ENCODE data around the gene KANSL2.

The KANSL2 gene

DNA sequence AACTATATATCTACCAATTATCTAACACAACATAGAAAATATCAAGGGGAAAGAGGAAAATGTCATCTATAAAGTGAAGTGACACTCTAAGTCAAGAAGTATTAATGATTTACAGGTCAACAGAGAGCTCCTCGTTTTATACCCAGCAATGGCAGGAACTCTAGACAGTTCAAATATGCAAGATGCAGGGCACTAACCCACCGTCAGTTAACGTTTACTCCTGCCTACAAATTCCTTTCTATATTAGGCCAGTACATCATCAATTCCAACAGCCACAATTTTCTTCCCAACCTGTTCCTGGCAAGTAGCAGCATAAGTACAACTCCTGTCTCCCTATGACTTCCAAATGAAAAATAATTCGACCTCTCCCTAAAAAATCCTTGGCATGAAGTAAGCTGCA is 9.0 kb upstream of the KANSL2 start:
- peaks cover 78% of the 10 kb centered on the region for H3K36me3 ChIP-seq (ENCODE audit: insufficient read depth, low read length)
- H2AFZ ChIP-seq (ENCODE audit: low read depth, low read length) = no peak overlapping the region
- no peak overlapping the region for H3K4me2 ChIP-seq (ENCODE audit: insufficient read depth, low read length)
- no peaks in the 10 kb centered on the region for H3K27me3 ChIP-seq (ENCODE audit: insufficient read depth, low read length, poor library complexity)
- DNase-seq (no peak), ATAC-seq (ENCODE audit: insufficient read depth, low read depth) (no peak)
- H3K79me2 ChIP-seq (ENCODE audit: insufficient read depth, low read length) = peaks cover 31% of the 10 kb centered on the region
- H3K9me3 ChIP-seq (ENCODE audit: insufficient read depth, low read length, severe bottlenecking) = no peaks in the 10 kb centered on the region
- H3K4me1 ChIP-seq (ENCODE audit: insufficient read depth, low read length) = no peaks in the 10 kb centered on the region
- no peak overlapping the region for H3K27ac ChIP-seq (ENCODE audit: low read length)
- TF ChIP-seq EZH2 (IDR thresholded peaks at IDR 0.05; ENCODE audit: borderline replicate concordance, low read depth, low read length, severe bottlenecking) = no peak
- no peak for TF ChIP-seq CTCF (IDR thresholded peaks at IDR 0.05; ENCODE audit: borderline replicate concordance, extremely low read depth, low read length, poor library complexity, severe bottlenecking)
- peaks cover 16% of the 10 kb centered on the region; the same call in 1 of the 2 replicates for H4K20me1 ChIP-seq (ENCODE audit: insufficient read depth, low read length)
- H3K4me3 ChIP-seq (ENCODE audit: low read depth in 1 of 2, low read length in 2 of 2) = no peak overlapping the region
- no peak overlapping the region for H3K9ac ChIP-seq (ENCODE audit: low read depth, low read length)

DNA sequence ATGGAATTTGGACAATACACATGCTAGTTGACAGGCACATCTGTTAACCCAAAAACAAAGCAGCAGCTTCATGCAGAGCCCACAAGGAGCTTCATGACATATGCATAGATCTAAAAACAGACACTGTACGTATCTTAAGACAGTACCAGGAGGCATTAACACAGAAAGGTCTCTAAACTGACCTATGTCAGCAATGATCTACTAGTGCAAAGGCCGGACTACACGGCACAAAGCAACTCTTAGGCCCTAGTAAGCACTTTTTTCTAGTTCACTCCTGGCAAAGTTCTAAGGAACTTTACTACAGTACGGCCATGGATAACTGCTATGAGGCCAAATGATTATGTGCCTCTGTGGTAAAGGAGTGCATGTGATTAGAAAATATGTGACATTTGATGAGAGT is 8.4 kb upstream of the KANSL2 start:
- Histone ChIP-seq H3K9ac (ENCODE audit: low read depth, low read length) (no peak overlapping the region), H3K27me3 (ENCODE audit: insufficient read depth, low read length, poor library complexity) (no peaks in the 10 kb centered on the region), H3K4me3 (ENCODE audit: low read depth in 1 of 2, low read length in 2 of 2) (no peak overlapping the region), H3K79me2 (ENCODE audit: insufficient read depth, low read length) (peaks cover 26% of the 10 kb centered on the region), H3K27ac (ENCODE audit: low read length) (no peak overlapping the region), H3K4me1 (ENCODE audit: insufficient read depth, low read length) (no peaks in the 10 kb centered on the region), H4K20me1 (ENCODE audit: insufficient read depth, low read length) (peaks cover 16% of the 10 kb centered on the region; the same call in 1 of the 2 replicates), H3K4me2 (ENCODE audit: insufficient read depth, low read length) (no peak overlapping the region), H2AFZ (ENCODE audit: low read depth, low read length) (no peak overlapping the region), H3K9me3 (ENCODE audit: insufficient read depth, low read length, severe bottlenecking) (no peaks in the 10 kb centered on the region), H3K36me3 (ENCODE audit: insufficient read depth, low read length) (peaks cover 72% of the 10 kb centered on the region)
- ATAC-seq (ENCODE audit: insufficient read depth, low read depth) = no peak
- TF ChIP-seq CTCF (IDR thresholded peaks at IDR 0.05; ENCODE audit: borderline replicate concordance, extremely low read depth, low read length, poor library complexity, severe bottlenecking) (no peak), EZH2 (IDR thresholded peaks at IDR 0.05; ENCODE audit: borderline replicate concordance, low read depth, low read length, severe bottlenecking) (no peak)
- DNase-seq = no peak

DNA sequence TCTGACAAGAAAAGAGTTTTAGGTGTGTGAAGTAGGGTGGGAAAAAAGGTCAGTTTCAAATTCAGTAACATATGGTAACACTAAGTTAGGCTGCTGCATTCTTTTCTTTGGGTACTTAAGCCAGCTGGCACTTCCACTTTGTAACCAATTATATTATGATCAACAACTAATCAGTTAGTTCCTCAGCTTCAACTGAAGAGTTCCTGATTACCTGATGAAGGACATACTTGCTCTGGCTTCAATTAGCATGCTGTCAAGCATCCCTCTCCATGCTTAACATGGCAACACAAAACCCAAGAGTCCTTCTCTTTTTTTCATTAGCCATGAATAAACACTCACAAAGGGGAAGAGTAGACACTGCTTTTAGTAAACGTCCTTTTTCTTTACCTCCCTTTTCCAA is 6.8 kb upstream of the KANSL2 start:
- H3K27me3 ChIP-seq (ENCODE audit: insufficient read depth, low read length, poor library complexity) = no peaks in the 10 kb centered on the region

More for the DNA sequence above, 6.8 kb upstream of the KANSL2 start:
- no peak overlapping the region for H3K4me2 ChIP-seq (ENCODE audit: insufficient read depth, low read length)
- ATAC-seq (ENCODE audit: insufficient read depth, low read depth) (no peak), DNase-seq (no peak)
- no peak for TF ChIP-seq EZH2 (IDR thresholded peaks at IDR 0.05; ENCODE audit: borderline replicate concordance, low read depth, low read length, severe bottlenecking)
- no peak for TF ChIP-seq CTCF (IDR thresholded peaks at IDR 0.05; ENCODE audit: borderline replicate concordance, extremely low read depth, low read length, poor library complexity, severe bottlenecking)
- peaks cover 12% of the 10 kb centered on the region; the same call in 1 of the 2 replicates for H4K20me1 ChIP-seq (ENCODE audit: insufficient read depth, low read length)
- H3K4me1 ChIP-seq (ENCODE audit: insufficient read depth, low read length) = no peaks in the 10 kb centered on the region
- H3K36me3 ChIP-seq (ENCODE audit: insufficient read depth, low read length) = peaks cover 56% of the 10 kb centered on the region
- H3K27ac ChIP-seq (ENCODE audit: low read length) = no peak overlapping the region
- no peak overlapping the region for H3K4me3 ChIP-seq (ENCODE audit: low read depth in 1 of 2, low read length in 2 of 2)
- no peak overlapping the region for H2AFZ ChIP-seq (ENCODE audit: low read depth, low read length)
- H3K9ac ChIP-seq (ENCODE audit: low read depth, low read length) = no peak overlapping the region
- H3K79me2 ChIP-seq (ENCODE audit: insufficient read depth, low read length) = peaks cover 23% of the 10 kb centered on the region
- H3K9me3 ChIP-seq (ENCODE audit: insufficient read depth, low read length, severe bottlenecking) = no peaks in the 10 kb centered on the region
